Cardiac septum (tissue), 1 donor: ENCODE results near the gene DDX25. TPM values are rescaled to one million over a fixed set of nuclear protein-coding genes. Genes with fewer than 3 reads are reported as not detected.
A peak's percentile ranks its signal among the peaks of the same experiment; 100 is the strongest.
"Not testable (repeated sequence)": the region's sequence is repeated elsewhere in the genome, so short reads cannot be mapped to it uniquely, and the experiment has no call there.

ENCODE experiments used
- DNase-seq: peaks from one replicate; pipeline ENCODE4 v3.0.0-alpha.2; 2020; ENCODE audit warnings: low spot score
- intact Hi-C: fragments of 100-400 bp; cut with DNase I; formaldehyde crosslinking; loops from one replicate; pipeline ENCODE4 v1.14.0; 2022
- total RNA-seq: library from RNA; stranded (reverse); fragmentation: NEBNext Ultra II Directional; extraction: Animal tissue kit (Norgen Biotek cat#: 25700); gene quantifications from one replicate; pipeline ENCODE4 v1.2.1, GENCODE V29; 2021
- donor health status: DM: no; HTN: no; CAD: no.

The DDX25 gene
- total RNA-seq, 1 donor from 2014 or later, result not detected

DNA sequence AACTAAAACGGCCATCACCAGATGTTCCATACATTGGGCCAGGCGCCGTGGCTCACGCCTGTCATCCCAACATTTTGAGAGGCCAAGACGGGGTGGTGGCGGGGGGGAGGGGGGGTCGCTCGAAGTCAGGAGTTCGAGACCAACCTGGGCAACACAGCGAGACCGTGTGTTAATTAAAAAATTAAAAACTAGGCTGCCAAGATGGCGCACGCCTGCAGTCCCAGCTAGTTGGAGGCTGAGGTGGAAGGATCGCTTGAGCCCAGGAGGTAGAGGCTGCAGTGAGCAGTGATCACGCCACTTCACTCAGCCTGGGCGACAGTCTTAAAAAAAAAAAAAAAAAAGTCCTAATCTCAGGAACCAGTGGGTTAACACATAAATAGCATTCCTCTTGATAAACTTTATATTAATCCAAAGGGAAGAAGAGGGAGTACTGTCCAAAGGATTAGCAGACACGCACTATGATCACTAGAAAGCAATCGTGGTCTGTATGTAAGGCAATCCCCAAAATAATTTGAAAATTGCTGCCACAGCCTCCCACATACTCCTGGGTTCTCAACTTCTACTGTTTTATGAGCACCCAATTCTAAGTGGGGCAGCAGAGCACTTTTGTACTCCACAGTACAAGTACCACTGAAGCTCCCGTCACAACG, 1.9 kb upstream of the DDX25 start:
- intact Hi-C loops, result loop anchor here (2.0 kb wide), 1 partner anchor 16 kb away; the partner anchor contains the start of gene HYLS1
- DNase-seq, result no peak

DNA sequence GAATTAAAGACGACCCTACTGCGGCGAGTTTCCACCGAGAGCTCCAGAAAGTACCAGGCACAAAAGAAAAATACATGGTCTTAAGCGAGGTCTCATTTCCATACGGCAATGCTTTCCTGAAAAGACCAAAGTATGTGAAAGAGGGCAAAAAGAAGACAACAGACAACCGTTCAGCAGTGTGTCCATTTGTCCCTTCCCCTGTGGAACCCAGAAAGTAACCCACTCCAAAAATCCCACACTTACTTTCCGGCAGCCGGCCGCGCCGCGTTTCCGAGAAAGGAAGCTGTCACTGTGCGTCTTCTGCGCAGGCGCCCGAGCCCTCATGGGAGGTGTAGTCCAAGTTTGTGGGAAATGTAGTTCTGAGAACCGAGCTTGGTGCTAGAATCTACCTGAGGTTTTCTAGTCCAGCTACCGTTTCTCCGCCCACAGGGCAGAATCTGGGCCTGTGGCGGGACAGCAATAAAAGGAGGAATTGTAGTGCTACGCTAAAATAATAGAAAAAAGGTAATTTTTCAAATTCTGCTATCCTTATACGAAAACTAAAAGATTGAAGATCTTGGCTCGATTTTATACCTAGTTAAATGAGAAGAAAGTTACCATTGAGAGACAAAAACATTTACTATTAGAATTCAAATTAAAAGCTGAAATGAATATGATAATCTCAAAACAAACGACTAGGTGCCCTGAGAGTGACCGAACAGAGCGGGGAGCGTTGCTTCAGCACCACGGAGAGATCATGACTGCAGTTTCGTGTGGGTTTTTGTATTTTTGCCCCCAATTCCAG, 1.2 kb upstream of the DDX25 start, which contains the start of gene PUS3:
Gene PUS3, minus strand, starts transcription at position 280 of the 784 bp plus-strand sequence. CDS start 6,922 bp downstream, outside the sequence.
- DNase-seq, result peak; percentile 94

DNA sequence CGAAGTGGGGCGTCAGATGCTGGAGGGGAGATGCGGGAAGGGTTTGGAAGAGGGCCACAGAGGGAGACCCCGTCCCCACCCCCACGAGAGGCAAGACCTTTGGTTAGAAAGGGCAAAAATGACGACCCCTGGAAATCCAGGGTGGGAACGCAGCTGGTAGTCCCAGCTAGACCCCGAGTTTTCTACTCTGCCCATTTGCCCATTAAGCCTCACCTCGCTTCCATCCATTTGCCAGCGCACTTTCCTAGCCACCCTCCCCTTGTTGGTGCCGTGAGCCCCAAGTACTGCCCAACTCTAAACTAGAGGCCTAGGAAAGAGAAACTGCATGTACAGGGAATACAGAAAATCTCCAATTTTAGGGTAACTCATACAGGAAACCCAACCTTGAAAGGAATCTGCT, 370 bp downstream of the DDX25 start:
- no peak for DNase-seq
- intact Hi-C loops, result no loop called here

More for the DNA sequence above, 1.2 kb upstream of the DDX25 start, which contains the start of gene PUS3:
- intact Hi-C loops, result loop anchor here (2.0 kb wide), 1 partner anchor 16 kb away; the partner anchor contains the start of gene HYLS1

DNA sequence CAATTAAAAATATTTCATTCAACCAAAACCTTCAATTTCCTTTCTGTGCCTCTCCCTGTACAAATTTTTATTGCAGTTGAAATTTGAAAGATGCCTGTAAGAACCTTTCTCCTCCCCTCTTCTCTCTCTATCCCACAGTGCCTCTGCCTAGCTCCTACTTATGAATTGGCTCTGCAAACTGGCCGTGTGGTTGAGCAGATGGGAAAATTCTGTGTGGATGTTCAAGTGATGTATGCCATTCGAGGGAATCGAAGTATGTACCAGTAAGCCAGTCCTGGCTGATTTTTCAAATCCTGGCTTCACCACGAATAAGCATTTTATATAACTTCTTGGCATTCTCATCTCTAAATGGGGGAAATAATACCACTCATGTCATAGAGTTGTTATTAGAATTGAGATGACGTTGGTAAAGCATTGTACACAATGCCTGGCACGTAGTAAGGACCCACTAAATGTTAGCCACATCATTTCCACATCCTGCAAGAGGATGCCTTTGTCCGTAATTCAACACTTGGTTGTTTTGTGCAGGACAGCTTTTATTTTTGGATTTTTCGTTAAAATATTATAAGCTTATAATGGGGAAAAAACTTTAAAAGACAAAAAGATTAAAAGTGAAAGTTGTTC, 6.0 kb downstream of the DDX25 start:
- no peak for DNase-seq
- intact Hi-C loops, result no loop called here

DNA sequence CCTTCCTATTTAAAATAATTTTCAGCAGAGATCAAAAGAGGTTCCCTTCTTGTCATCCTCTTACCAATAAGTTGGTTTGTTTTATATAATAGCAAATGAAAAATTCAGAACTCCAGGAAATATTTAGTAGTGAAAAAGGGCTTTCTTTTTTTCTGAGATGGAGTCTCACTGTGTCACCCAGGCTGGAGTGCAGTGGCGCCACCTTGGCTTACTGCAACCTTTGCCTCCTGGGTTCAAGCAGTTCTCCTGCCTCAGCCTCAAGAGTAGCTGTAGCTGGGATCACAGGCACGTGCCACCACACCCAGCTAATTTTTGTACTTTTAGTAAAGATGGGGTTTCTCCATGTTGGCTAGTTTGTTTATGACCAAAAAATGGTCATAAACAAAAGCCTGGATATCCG, 10.3 kb downstream of the DDX25 start:
- DNase-seq, intact Hi-C loops: not testable (repeated sequence)

DNA sequence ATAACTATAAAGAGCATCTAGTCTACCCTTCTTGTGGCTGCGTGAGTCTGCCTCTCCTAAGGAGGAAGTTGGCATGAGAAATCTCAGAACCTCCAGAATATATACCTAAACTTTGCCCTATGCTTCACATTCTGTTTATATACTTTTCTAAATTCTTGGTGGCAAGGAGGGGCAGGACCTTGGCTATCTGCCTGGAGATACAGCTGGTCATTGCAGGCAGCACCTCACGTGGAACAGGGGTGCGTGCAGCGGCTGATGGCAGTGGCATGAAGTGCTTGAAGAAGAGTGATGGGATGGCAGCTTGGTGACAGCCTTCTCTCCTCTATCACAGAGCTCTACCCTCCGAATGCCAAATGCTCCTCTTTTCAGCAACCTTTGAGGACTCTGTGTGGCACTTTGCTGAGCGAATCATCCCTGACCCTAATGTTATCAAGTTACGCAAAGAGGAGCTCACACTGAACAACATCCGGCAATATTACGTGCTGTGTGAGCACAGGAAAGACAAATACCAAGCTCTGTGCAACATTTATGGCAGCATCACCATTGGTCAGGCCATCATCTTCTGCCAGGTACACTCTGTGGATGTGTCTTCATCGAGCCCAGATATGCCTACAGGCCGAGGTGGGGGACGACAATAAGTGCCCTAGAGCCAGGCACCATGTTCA, 12.5 kb downstream of the DDX25 start:
- peak; percentile 68 for DNase-seq
- intact Hi-C loops, result no loop called here

DNA sequence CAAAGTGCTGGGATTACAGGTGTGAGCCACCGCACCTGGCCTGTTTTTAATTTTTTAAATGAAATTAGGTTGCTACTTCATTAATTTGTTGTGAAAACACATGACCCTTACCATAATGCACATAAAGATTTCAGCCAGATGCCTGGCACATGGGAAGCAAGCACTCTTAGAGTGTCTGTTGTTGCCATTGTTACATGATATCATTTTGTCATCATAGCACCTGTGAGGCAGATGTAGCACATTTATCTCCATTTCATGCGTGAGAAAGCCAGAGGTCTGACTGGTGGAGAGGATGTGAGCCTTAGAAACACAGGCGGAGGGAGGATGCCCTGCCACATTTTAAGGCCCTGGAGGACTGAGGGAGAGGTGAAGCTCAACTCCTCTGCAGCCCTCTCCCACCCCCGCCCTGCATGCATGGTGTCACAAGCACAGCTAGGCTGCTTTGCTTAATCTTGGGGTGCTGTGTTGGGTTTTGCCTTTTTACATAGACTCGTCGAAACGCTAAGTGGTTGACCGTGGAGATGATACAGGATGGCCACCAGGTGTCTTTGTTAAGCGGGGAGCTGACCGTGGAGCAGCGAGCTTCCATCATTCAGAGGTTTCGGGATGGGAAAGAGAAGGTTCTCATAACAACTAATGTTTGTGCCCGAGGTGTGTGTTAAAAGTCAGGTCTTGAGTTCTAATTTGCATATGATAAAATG, 14.0 kb downstream of the DDX25 start:
- intact Hi-C loops, result no loop called here
- no peak for DNase-seq

DNA sequence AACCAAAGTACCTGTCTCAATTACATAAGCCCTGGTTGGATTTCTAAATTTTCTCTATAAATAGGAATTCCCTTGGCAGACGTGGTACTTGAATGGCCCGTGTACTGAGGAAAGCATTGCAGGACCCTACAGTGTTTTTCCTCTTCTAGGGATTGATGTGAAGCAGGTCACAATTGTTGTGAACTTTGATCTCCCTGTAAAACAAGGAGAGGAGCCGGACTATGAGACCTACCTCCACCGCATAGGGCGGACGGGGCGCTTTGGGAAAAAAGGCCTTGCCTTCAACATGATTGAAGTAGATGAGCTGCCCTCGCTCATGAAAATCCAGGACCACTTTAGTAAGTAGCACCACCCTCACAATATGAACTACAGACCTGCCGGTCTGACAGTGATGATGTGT, 16.7 kb downstream of the DDX25 start:
- intact Hi-C loops, result loop anchor here (10.0 kb wide), 1 partner anchor 344 kb away; the partner anchor contains the start of genes FOXRED1 and SRPRA
- DNase-seq, result no peak

DNA sequence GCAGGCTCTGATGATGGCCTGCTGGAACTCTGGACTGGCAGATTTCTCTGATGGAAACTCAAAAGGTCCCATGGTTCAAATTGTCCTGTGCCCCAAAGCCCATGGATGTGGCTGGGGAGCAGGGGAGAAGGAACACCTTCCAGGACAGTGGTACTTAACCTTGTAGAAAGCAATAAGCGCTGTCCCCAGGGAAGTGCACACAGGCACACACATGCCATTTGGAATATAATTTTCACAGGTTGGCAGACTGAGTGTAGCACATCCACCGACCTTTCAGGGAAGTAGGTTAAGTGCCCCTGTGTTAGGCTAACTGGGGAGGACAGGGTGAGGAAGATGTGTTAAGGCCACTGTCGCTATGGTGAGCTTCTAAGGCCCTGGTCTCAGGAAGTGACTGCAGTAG, 17.8 kb downstream of the DDX25 start:
- DNase-seq, result no peak
- intact Hi-C loops, result loop anchor here (10.0 kb wide), 1 partner anchor 343 kb away; the partner anchor contains the start of genes FOXRED1 and SRPRA

DNA sequence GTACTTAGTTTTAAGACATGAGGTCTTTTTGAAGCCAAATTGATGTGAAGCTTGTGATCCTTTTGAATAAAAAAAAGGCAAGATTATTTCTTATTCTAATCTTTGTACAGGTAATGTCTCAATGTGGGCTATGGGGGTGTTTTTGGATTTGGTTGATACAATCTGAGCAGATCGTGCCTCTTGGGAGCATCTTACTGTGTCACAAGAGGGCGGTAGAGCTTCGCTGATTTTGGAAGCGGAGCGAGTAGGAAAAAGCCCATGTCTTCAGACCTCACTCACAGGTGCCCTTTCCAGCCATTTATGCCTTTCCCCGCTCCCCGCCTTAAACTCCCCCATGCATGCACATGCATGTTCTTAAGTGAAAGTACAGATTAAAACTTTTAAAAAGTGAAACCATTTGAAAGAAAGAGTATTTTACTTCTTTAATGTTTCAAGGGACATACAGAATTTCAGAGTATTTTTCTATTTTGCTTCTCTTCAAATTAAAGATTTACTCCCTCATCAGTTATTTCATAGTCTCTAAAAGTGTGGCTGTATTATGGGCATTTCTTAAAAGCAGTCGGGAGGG, 18.8 kb downstream of the DDX25 start:
- DNase-seq, result no peak
- intact Hi-C loops, result loop anchor here (1.0 to 10.0 kb wide), 2 partner anchors 271 to 342 kb away; partner anchors contain the start of genes FOXRED1 and SRPRA

DNA sequence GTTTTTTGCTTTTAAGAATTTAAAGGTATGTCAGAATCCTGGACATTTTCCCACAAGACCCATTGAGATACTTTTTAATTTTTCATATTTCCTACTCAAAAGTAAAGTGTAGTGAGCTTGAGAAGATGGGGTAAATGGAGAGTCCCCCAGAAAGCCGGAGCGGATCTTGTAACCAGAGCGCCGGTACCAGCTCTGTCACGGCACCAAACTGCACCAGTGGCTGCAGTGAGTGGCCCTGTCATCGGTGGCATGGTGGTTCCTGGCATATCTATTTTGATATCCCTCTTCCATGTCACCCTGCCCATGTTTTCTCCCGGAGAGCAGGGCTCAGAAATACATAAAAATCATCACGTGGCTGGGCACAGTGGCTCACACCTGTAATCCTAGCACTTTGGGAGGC, 19.3 kb downstream of the DDX25 start:
- intact Hi-C loops, result loop anchor here (1.0 to 10.0 kb wide), 2 partner anchors 271 to 341 kb away; partner anchors contain the start of genes FOXRED1 and SRPRA
- no peak for DNase-seq

DNA sequence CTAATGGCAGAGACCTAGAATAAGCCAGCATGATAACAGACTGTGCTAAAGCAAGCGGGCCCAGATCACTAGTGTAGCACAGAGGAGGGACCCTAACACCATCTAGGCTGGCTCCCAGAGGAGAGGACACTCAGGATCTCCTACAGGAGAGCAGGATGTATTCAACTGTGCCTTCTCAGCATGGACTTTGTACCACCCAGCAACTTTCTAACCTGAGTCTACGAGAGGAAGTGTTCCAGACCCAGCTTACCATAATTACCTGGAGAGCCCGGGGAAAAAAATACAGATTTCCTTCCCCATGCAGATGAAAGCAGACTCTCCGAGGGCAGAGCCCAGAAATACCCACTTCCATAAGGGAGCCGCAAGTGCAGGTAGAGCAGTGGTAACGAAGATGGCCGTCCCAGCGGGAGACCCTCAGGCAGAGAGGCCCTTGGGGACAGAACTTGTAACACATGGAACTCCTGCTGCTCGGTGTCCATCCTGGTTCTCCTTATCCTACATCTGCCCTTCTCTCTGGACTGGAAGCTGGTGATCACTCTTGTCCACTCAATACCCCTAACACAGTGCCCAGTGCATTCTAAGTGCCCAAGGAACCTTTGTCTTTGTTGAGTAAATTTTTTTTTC, 20.2 kb downstream of the DDX25 start:
- intact Hi-C loops, result loop anchor here (10.0 kb wide), 1 partner anchor 340 kb away; the partner anchor contains the start of genes FOXRED1 and SRPRA
- no peak for DNase-seq

DNA sequence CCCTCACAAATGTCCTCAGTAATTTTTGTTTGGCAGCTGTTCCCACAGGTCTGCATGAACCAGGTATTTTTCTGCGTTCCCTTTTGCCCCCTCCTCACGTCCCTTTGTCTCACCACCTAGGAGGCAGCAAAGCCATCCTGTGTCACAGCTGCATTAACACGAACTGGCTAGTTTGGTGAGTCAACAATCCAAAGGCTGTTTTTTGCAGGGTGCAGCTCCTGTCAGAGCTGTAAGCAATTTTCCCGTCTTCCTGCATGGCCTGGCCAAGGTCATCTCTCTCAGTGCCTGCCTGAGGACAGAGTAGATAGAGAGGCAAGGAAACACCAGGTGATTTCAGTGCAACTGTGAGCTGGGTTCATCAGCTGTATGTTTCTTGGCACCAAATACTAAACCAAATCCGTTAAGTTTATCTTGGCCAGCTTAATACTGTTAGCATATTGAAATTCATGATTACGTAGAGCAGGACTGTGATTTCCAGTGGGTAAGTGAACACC, 21.0 kb downstream of the DDX25 start:
- no peak for DNase-seq
- intact Hi-C loops, result loop anchor here (10.0 kb wide), 1 partner anchor 340 kb away; the partner anchor contains the start of genes FOXRED1 and SRPRA

DNA sequence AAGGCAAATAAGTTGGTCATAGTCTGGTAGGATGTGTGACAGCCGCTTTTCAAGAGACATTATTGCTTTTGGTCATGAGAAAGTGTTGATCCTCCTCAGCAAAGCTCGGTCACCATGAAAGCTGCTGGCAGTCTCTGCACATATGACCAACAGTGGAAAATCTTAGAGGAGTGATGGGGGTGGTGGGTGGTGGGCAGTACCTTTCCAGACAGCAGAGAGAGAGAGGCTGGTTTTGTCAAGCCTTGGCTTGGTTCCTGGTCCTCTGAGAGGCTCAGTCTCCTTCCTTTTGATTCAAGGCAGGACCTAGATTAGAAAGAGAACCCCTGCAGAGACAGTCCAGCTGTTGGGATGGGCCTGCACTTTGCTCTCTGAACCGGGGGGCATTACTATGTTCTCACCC, 21.5 kb downstream of the DDX25 start:
- intact Hi-C loops, result loop anchor here (10.0 kb wide), 1 partner anchor 339 kb away; the partner anchor contains the start of genes FOXRED1 and SRPRA
- no peak for DNase-seq

DNA sequence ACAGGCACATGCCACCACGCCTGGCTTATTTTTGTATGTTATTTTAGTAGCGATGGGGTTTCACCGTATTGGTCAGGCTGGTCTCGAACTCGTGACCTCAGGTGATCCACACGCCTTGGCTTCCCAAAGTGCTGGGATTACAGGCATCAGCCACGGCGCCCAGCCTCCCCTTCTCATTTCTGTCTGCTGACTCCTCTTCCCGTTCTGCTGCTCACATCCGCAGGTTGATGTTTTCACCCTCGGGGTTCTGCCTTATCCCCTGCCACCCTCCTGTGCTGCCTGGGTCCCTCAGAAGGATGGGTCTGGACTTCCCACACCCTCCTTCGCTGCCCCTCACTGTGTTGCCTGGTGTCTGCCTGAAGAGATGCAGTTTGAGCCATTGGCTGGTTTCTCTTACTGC, 22.4 kb downstream of the DDX25 start:
- peak; percentile 44 for DNase-seq
- intact Hi-C loops, result loop anchor here (10.0 kb wide), 1 partner anchor 338 kb away; the partner anchor contains the start of genes FOXRED1 and SRPRA

DNA sequence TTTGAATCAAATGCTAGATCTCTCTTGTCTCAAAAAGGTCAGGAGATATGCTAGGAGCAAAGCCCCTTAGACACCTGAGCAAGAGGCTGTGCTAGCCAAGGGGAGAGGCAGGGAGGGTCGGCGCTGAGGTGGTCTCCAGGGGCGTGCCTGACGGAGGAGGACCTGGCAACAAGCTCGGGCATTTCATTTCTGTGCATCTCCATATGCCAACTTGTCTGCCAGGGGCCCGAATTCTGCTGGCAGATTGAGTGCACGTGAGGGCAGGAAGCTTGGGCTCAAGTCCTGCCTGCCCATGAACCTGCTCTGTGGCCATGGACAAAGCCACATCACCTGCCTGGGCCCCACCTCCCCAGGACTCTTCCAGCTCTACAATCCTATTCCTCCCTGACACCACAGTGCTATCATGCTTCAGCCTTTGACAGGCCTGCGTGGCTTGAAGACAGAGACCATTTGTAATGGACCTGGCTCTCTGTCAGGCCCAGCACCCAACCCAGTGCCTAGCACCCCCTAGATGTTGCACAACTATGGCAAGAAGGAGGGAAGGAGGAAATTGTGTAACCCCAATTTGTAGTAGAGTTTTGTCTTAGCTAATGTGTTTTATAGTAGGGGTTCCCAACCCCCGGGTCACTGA, 25.3 kb downstream of the DDX25 start:
- peak; percentile 59 for DNase-seq
- intact Hi-C loops, result loop anchor here (10.0 kb wide), 1 partner anchor 335 kb away; the partner anchor contains the start of genes FOXRED1 and SRPRA

DNA sequence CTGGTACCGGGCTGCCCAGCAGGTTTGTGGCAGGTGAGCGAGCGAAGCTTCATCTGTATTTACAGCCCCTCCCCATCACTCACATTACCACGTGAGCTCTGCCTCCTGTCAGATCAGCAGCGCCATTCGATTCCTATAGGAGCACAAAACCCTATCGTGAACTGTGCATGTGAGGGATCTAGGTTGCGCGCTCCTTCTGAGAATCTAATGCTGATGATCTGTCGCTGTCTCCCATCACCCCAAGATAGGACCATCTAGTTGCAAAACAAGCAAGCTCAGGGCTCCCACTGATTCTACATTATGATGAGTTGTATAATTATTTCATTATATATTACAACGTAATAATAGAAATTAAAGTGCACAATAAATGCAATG, 25.8 kb downstream of the DDX25 start:
- no peak for DNase-seq
- intact Hi-C loops, result no loop called here
